ENCODE results near the gene CEACAM5. TPM values are rescaled to one million over a fixed set of nuclear protein-coding genes. Genes with fewer than 3 reads are reported as not detected.

CEACAM5 gene
- total RNA-seq, 2 experiments from 2014 or later = not detected

DNA sequence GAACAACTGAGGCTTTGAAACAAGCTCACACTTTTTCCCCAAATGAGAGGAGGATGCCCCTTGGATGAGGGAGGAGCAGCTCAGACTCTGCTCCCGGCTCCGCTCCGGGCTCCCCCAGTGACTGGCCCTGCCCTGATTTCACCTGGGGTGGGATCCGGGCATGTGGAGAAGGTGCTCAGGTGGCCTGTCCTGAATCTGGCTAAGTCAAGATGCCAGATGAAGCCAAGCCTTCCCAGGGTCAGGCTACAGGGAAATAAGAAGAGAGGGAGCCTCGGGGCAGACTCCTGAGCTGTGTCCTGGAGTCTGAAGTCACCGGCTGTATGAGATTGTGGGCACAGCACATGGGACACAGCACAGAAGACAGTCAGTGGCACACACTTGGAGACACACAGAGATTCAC, 10.3 kb downstream of the CEACAM5 start:
- Mint-ChIP-seq H3K4me3 (no peak overlapping the region), H3K9me3 (no peaks in the 10 kb centered on the region), H3K4me1 (ENCODE audit: low read depth) (no peaks in the 10 kb centered on the region), H3K27me3 (peaks cover 41% of the 10 kb centered on the region), H3K27ac (no peak overlapping the region), H3K36me3 (ENCODE audit: low read depth) (no peaks in the 10 kb centered on the region)
- TF ChIP-seq, protein P1, sequence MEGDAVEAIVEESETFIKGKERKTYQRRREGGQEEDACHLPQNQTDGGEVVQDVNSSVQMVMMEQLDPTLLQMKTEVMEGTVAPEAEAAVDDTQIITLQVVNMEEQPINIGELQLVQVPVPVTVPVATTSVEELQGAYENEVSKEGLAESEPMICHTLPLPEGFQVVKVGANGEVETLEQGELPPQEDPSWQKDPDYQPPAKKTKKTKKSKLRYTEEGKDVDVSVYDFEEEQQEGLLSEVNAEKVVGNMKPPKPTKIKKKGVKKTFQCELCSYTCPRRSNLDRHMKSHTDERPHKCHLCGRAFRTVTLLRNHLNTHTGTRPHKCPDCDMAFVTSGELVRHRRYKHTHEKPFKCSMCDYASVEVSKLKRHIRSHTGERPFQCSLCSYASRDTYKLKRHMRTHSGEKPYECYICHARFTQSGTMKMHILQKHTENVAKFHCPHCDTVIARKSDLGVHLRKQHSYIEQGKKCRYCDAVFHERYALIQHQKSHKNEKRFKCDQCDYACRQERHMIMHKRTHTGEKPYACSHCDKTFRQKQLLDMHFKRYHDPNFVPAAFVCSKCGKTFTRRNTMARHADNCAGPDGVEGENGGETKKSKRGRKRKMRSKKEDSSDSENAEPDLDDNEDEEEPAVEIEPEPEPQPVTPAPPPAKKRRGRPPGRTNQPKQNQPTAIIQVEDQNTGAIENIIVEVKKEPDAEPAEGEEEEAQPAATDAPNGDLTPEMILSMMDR (IDR thresholded peaks at IDR 0.05) = no peak
- intact Hi-C loops (cut with micrococcal nuclease) = no loop called here
- POLR2A ChIA-PET = interaction anchor here (1.5 kb wide), 1 partner anchor 12 kb away, joined by 3 read pairs; no protein-coding TSS in a partner anchor
- DNase-seq = no peak
- CTCF ChIA-PET = no interaction called here
- ATAC-seq = no peak

DNA sequence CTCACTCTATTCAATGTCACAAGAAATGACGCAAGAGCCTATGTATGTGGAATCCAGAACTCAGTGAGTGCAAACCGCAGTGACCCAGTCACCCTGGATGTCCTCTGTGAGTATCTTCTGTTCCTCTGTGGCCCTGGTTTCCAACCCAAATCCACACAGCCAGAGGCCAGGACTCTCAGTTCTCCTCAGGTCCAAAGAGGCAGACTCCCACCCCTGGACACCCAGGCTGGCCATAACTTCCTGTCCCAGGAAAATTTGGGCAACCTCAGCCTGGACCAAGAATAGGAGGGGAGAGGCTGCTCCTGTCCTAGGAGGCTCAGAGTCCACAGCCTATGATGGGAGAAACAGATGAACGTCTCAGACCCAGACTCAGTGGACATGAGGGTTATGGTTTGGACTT, 11.7 kb downstream of the CEACAM5 start:
- ChIA-PET CTCF (no interaction called here), POLR2A (no interaction called here)
- H3K27ac Mint-ChIP-seq = no peak overlapping the region
- ATAC-seq (no peak), DNase-seq (no peak)
- H3K4me3 Mint-ChIP-seq = no peak overlapping the region
- H3K4me1 Mint-ChIP-seq (ENCODE audit: low read depth) = no peaks in the 10 kb centered on the region
- intact Hi-C loops (cut with micrococcal nuclease) = no loop called here
- H3K9me3 Mint-ChIP-seq = no peaks in the 10 kb centered on the region
- H3K27me3 Mint-ChIP-seq = peaks cover 39% of the 10 kb centered on the region
- no peaks in the 10 kb centered on the region for H3K36me3 Mint-ChIP-seq (ENCODE audit: low read depth)
- TF ChIP-seq, protein P1 (IDR thresholded peaks at IDR 0.05) = no peak

DNA sequence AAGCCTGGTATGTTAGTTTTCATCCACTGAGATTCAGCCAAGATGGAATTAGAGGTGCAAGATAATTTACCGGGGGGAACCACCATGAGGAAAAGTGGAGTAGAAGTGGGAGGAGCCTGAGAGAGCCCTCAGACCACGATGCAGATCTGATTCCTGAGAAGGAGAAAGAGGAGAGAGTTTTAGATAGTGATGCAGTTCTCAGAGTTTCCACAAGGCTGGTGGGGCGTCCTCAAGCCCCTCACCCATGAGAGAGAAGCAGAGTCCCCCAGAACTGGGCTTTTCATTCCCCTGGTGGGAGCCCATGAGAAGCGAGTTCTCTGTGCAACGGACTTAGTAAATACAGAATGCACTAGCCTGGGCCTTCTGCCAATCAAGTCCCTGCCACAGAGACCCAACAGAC, 18.1 kb downstream of the CEACAM5 start:
- ATAC-seq (no peak), DNase-seq (no peak)
- H3K27me3 Mint-ChIP-seq = peaks cover 37% of the 10 kb centered on the region
- intact Hi-C loops (cut with micrococcal nuclease) = no loop called here
- TF ChIP-seq, protein P1 (IDR thresholded peaks at IDR 0.05) = no peak
- CTCF ChIA-PET = interaction anchor here (1.2 to 4.0 kb wide), 4 partner anchors 19 to 85 kb away, joined by 4 to 17 read pairs (median 6); no protein-coding TSS in a partner anchor
- no peak overlapping the region for H3K27ac Mint-ChIP-seq
- no peak overlapping the region for H3K4me3 Mint-ChIP-seq
- H3K9me3 Mint-ChIP-seq = no peaks in the 10 kb centered on the region
- no peaks in the 10 kb centered on the region for H3K36me3 Mint-ChIP-seq (ENCODE audit: low read depth)
- POLR2A ChIA-PET = interaction anchor here (0.7 kb wide), 1 partner anchor 45 kb away, joined by 3 read pairs; no protein-coding TSS in a partner anchor
- H3K4me1 Mint-ChIP-seq (ENCODE audit: low read depth) = no peaks in the 10 kb centered on the region

DNA sequence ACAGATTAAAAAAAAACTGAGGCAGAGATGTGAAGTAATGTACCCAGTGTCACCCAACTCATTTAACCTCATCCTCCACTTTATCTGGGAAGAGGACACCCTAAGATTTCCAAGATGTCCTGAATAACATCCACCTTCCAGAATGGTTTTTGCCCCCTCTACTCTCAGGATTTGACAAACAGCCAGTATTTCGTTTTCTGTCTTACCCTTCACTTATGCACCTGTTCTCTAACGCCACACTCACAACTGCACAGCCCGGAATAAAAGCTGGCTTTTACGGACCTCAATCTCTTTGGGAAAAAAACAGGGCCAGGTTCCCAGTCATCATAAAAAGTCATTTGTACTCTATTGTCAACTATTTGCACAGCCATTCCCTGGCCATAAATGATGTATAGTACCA, 25.7 kb downstream of the CEACAM5 start:
- ATAC-seq = no peak
- peaks cover 7% of the 10 kb centered on the region for H3K4me1 Mint-ChIP-seq (ENCODE audit: low read depth)
- no peaks in the 10 kb centered on the region for H3K36me3 Mint-ChIP-seq (ENCODE audit: low read depth)

DNA sequence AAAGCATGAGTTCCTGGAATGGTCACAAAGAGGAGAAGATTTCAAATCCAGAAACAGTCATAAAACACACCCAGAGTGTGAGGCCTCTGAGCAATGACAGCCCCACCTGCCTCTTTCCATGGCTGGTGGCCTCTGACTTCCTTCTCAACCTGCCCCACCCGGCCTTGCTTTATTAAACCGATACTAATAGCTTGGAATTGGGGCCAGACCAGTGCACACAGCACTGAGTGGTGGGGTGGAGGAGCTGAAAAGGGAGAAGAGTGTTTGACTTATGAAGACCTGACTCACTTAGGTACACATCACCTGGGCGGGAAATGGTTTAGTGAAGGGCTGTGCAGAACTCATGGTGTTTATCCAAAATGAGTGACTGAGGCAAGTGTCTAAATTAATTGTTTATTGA, 26.2 kb downstream of the CEACAM5 start:
- no peaks in the 10 kb centered on the region for H3K36me3 Mint-ChIP-seq (ENCODE audit: low read depth)
- TF ChIP-seq, protein P1 (IDR thresholded peaks at IDR 0.05) = no peak
- peaks cover 7% of the 10 kb centered on the region for H3K4me1 Mint-ChIP-seq (ENCODE audit: low read depth)
- ChIA-PET CTCF (interaction anchor here (1.2 to 4.3 kb wide), 5 partner anchors 18 to 93 kb away, joined by 3 to 19 read pairs (median 5); no protein-coding TSS in a partner anchor), POLR2A (no interaction called here)
- no peak overlapping the region for H3K27ac Mint-ChIP-seq
- intact Hi-C loops (cut with micrococcal nuclease) = no loop called here
- H3K27me3 Mint-ChIP-seq = peaks cover 46% of the 10 kb centered on the region
- H3K4me3 Mint-ChIP-seq = no peak overlapping the region
- no peaks in the 10 kb centered on the region for H3K9me3 Mint-ChIP-seq
- ATAC-seq (no peak), DNase-seq (no peak)

More for the DNA sequence above, 25.7 kb downstream of the CEACAM5 start:
- TF ChIP-seq, protein P1 (IDR thresholded peaks at IDR 0.05) = no peak
- Mint-ChIP-seq H3K27ac (no peak overlapping the region), H3K27me3 (peaks cover 46% of the 10 kb centered on the region), H3K4me3 (no peak overlapping the region), H3K9me3 (no peaks in the 10 kb centered on the region)
- ChIA-PET POLR2A (no interaction called here), CTCF (interaction anchor here (1.2 to 4.3 kb wide), 4 partner anchors 19 to 51 kb away, joined by 3 to 19 read pairs (median 11); no protein-coding TSS in a partner anchor)
- DNase-seq = no peak
- intact Hi-C loops (cut with micrococcal nuclease) = no loop called here
